NB4 (cell line): ENCODE results near the gene MARCHF4.

Experiments used
- DNase-seq: peaks from one replicate; pipeline ENCODE4 v3.0.0; 2010; ENCODE audit warnings: low read depth
- H3K4me3 ChIP-seq: one replicate; pipeline ENCODE4 v1.5.1; 2011; ENCODE audit warnings: mild to moderate bottlenecking, low read depth, low read length, moderate library complexity
- CTCF ChIP-seq: IDR thresholded peaks from one replicate; pipeline ENCODE4 v1.5.1; 2012; ENCODE audit warnings: low read depth, low read length
- MAX ChIP-seq: IDR thresholded peaks from 2 replicates; pipeline ENCODE4 v1.6.1; 2011; ENCODE audit warnings: low read depth, low read length
- MYC ChIP-seq: IDR thresholded peaks from 2 replicates; pipeline ENCODE4 v1.6.1; 2011; ENCODE audit warnings: low read depth, low read length
- POLR2A ChIP-seq: IDR thresholded peaks from 2 replicates; pipeline ENCODE4 v1.6.1; 2011; ENCODE audit warnings: mild to moderate bottlenecking; ENCODE audit not compliant: insufficient read length; ENCODE audit errors: extremely low read depth

Gene MARCHF4

GRCh38 chr2:216394881-216395280 lies 22.6 kb upstream of the MARCHF4 start:
- H3K4me3 ChIP-seq = no peak overlapping the region
- no peak for TF ChIP-seq POLR2A
- TF ChIP-seq CTCF = no peak
- TF ChIP-seq MYC = no peak
- no peak for TF ChIP-seq MAX
- DNase-seq = no peak

- no peak for DNase-seq
- TF ChIP-seq CTCF (no peak), POLR2A (no peak), MYC (no peak)
- no peak overlapping the region for H3K4me3 ChIP-seq
Observed at GRCh38 chr2:216392945-216393840, 20.9 kb upstream of the MARCHF4 start.

GRCh38 chr2:216392018-216392562 lies 19.8 kb upstream of the MARCHF4 start:
- TF ChIP-seq POLR2A = no peak
- no peak for TF ChIP-seq MAX
- no peak for TF ChIP-seq MYC
- TF ChIP-seq CTCF = no peak
- no peak for DNase-seq
- H3K4me3 ChIP-seq = no peak overlapping the region

GRCh38 chr2:216391401-216391800 lies 19.1 kb upstream of the MARCHF4 start:
- no peak overlapping the region for H3K4me3 ChIP-seq
- no peak for DNase-seq
- TF ChIP-seq MAX (no peak), POLR2A (no peak), CTCF (no peak), MYC (no peak)

- H3K4me3 ChIP-seq = no peak overlapping the region
- peak; percentile 33 for DNase-seq
- no peak for TF ChIP-seq CTCF
- TF ChIP-seq MAX = no peak
- TF ChIP-seq POLR2A = no peak
- TF ChIP-seq MYC = no peak
Observed at GRCh38 chr2:216389570-216389969, 17.3 kb upstream of the MARCHF4 start.
